H1 (cell line): ENCODE measurements around the gene HES2. TPM values are rescaled to one million over a fixed set of nuclear protein-coding genes. Genes with fewer than 3 reads are reported as not detected.

Source experiments
- CTCF ChIA-PET: fragments of 300-600 bp; sonication (Branson Sonifier 250); formaldehyde crosslinking; loops from one replicate; lab custom pipeline; 2021; ENCODE audit not compliant: partially characterized antibody; lab: Charles Lee
- POLR2A ChIA-PET: fragments of 300-600 bp; sonication (Branson Sonifier 250); formaldehyde crosslinking; loops from one replicate; lab custom pipeline; 2021; ENCODE audit warnings: inconsistent platforms; ENCODE audit not compliant: partially characterized antibody; lab: Charles Lee
- DNase-seq, 2 experiments: peaks; one replicate each; pipeline versions ENCODE4 v3.0.0 to v3.0.0-alpha.2; 2010 to 2022; ENCODE audit warnings: low spot score in 2 of 2, low read depth in 1 of 2, mixed read lengths in 1 of 2
- FAIRE-seq: peaks from 2 replicates; lab custom pipeline; 2011; peaks lifted over from hg19 to GRCh38; lab: Jason Lieb, UNC
- H2AFZ ChIP-seq: 2 replicates; pipeline ENCODE4 v1.8.1; 2012; ENCODE audit warnings: low read length, inconsistent platforms
- H2AK5ac ChIP-seq: 2 replicates; pipeline ENCODE4 v1.6.1; 2013; ENCODE audit warnings: low read depth, low read length
- H2BK120ac ChIP-seq: replicated peaks from 2 replicates; pipeline ENCODE3; 2013; ENCODE audit warnings: low read depth, low read length, inconsistent platforms
- H2BK12ac ChIP-seq: 2 replicates; pipeline ENCODE4 v1.6.1; 2013; ENCODE audit warnings: low read depth, low read length
- H2BK15ac ChIP-seq: 2 replicates; pipeline ENCODE4 v1.6.1; 2013; ENCODE audit warnings: low read length
- H2BK20ac ChIP-seq: 2 replicates; pipeline ENCODE4 v1.6.1; 2013; ENCODE audit warnings: low read length
- H2BK5ac ChIP-seq: 2 replicates; pipeline ENCODE4 v1.6.1; 2013; ENCODE audit warnings: low read depth, low read length
- H3K14ac ChIP-seq: 2 replicates; pipeline ENCODE4 v1.6.1; 2013; ENCODE audit warnings: inconsistent platforms; ENCODE audit not compliant: insufficient read length
- H3K18ac ChIP-seq: 2 replicates; pipeline ENCODE4 v1.6.1; 2013; ENCODE audit warnings: low read length; ENCODE audit errors: extremely low read depth
- H3K23ac ChIP-seq: 2 replicates; pipeline ENCODE4 v1.6.1; 2013; ENCODE audit warnings: inconsistent platforms; ENCODE audit not compliant: insufficient read length
- H3K23me2 ChIP-seq: 2 replicates; pipeline ENCODE4 v1.6.1; 2013; ENCODE audit warnings: low read depth, low read length
- H3K27ac ChIP-seq: 2 replicates; pipeline ENCODE4 v1.6.1; 2011; ENCODE audit warnings: low read depth, low read length, inconsistent platforms
- H3K27me3 ChIP-seq, 4 experiments: replicated peaks in 1 of 4; 1 replicate in 1 of 4; 2 replicates in 3 of 4; pipeline versions ENCODE4 v1.6.1 to v1.8.1; 2011 to 2013; ENCODE audit warnings: low read length in 3 of 4, mild to moderate bottlenecking in 3 of 4, inconsistent platforms in 2 of 4, mixed read lengths in 2 of 4, moderate library complexity in 1 of 4; ENCODE audit not compliant: control insufficient read depth in 3 of 4, insufficient read depth in 3 of 4; ENCODE audit errors: extremely low read depth in 1 of 4
- H3K36me3 ChIP-seq, 4 experiments: 2 replicates each; pipeline versions ENCODE4 v1.6.1 to v1.8.1; 2011 to 2013; ENCODE audit warnings: mild to moderate bottlenecking in 4 of 4, low read length in 3 of 4, moderate library complexity in 2 of 4, control low read depth in 1 of 4, inconsistent platforms in 1 of 4; ENCODE audit not compliant: insufficient read depth in 4 of 4, control insufficient read depth in 2 of 4
- H3K4ac ChIP-seq: replicated peaks from 2 replicates; pipeline ENCODE3; 2013; ENCODE audit warnings: low read length, low read depth, mixed read lengths, inconsistent platforms; ENCODE audit not compliant: insufficient read length
- H3K4me1 ChIP-seq, 4 experiments: replicated peaks in 1 of 4; 1 replicate in 1 of 4; 2 replicates in 3 of 4; pipeline versions ENCODE4 v1.6.1 to v1.8.1; 2011 to 2013; ENCODE audit warnings: low read length in 3 of 4, inconsistent platforms in 2 of 4, mixed read lengths in 1 of 4; ENCODE audit not compliant: insufficient read depth in 4 of 4, control insufficient read depth in 3 of 4
- H3K4me2 ChIP-seq, 2 experiments: 2 replicates each; pipeline versions ENCODE4 v1.6.1 to v1.8.1; 2011 to 2013; ENCODE audit warnings: low read depth in 2 of 2, low read length in 2 of 2, control low read depth in 1 of 2, inconsistent platforms in 1 of 2, mild to moderate bottlenecking in 1 of 2; ENCODE audit not compliant: insufficient read depth in 1 of 2
- H3K4me3 ChIP-seq, 4 experiments: fragments of 200-600, 300-600 bp in 1 of 4; sonication (generic), shearing (Covaris generic), sonication (Bioruptor Twin) in 1 of 4; 2 replicates each; pipeline versions ENCODE4 v1.5.1 to v1.8.1; 2011 to 2016; ENCODE audit warnings: low read length in 4 of 4, low read depth in 3 of 4, control low read depth in 2 of 4, inconsistent platforms in 2 of 4, mild to moderate bottlenecking in 2 of 4, mixed read lengths in 1 of 4, moderate library complexity in 1 of 4; ENCODE audit not compliant: insufficient read depth in 2 of 4; ENCODE audit errors: extremely low read depth in 1 of 4
- H3K56ac ChIP-seq: replicated peaks from 2 replicates; pipeline ENCODE3; 2013; ENCODE audit warnings: low read depth, mild to moderate bottlenecking, mixed read lengths, low read length, inconsistent platforms; ENCODE audit not compliant: insufficient read length
- H3K79me1 ChIP-seq: 2 replicates; pipeline ENCODE4 v1.6.1; 2013; ENCODE audit warnings: low read depth, low read length, control low read depth
- H3K79me2 ChIP-seq, 2 experiments: 2 replicates each; pipeline versions ENCODE4 v1.6.1 to v1.8.1; 2012 to 2013; ENCODE audit warnings: low read length in 2 of 2, mild to moderate bottlenecking in 2 of 2, inconsistent platforms in 1 of 2; ENCODE audit not compliant: insufficient read depth in 2 of 2, control insufficient read depth in 1 of 2
- H3K9ac ChIP-seq, 4 experiments: replicated peaks in 1 of 4; 1 replicate in 1 of 4; 2 replicates in 3 of 4; pipeline versions ENCODE4 v1.6.1 to v1.8.1; 2011 to 2013; ENCODE audit warnings: low read depth in 3 of 4, low read length in 3 of 4, control low read depth in 2 of 4, mild to moderate bottlenecking in 2 of 4, moderate library complexity in 2 of 4, inconsistent platforms in 1 of 4; ENCODE audit errors: extremely low read depth in 1 of 4
- H3K9me3 ChIP-seq, 2 experiments: 2 replicates each; pipeline versions ENCODE4 v1.6.1 to v1.8.1; 2012 to 2013; ENCODE audit warnings: mild to moderate bottlenecking in 2 of 2, moderate library complexity in 2 of 2, control low read depth in 1 of 2, inconsistent platforms in 1 of 2, low read depth in 1 of 2, low read length in 1 of 2, mixed read lengths in 1 of 2; ENCODE audit not compliant: insufficient read depth in 2 of 2
- H4K20me1 ChIP-seq, 2 experiments: replicated peaks in 1 of 2; 2 replicates each; pipeline versions ENCODE3 to v1.8.1; 2011 to 2013; ENCODE audit warnings: inconsistent platforms in 2 of 2, low read length in 2 of 2, mild to moderate bottlenecking in 1 of 2; ENCODE audit not compliant: insufficient read depth in 2 of 2, control insufficient read depth in 1 of 2
- H4K5ac ChIP-seq: 2 replicates; pipeline ENCODE4 v1.6.1; 2013; ENCODE audit warnings: low read length, low read depth, mixed read lengths, inconsistent platforms; ENCODE audit not compliant: insufficient read length
- H4K8ac ChIP-seq: 2 replicates; pipeline ENCODE4 v1.8.0; 2013; ENCODE audit warnings: mild to moderate bottlenecking, moderate library complexity, low read length, inconsistent platforms; ENCODE audit not compliant: insufficient read depth; ENCODE audit errors: extremely low read depth
- H4K91ac ChIP-seq: replicated peaks from 2 replicates; pipeline ENCODE3; 2013; ENCODE audit warnings: low read length, mixed read lengths, inconsistent platforms; ENCODE audit not compliant: insufficient read length
- CEBPB ChIP-seq: IDR thresholded peaks from 2 replicates; pipeline ENCODE4 v1.6.1; 2012; ENCODE audit warnings: low read depth, low read length
- CHD2 ChIP-seq: IDR thresholded peaks from 2 replicates; pipeline ENCODE4 v1.6.1; 2012; ENCODE audit warnings: low read length, improper control_type of control experiment
- GABPA ChIP-seq: IDR thresholded peaks from 2 replicates; pipeline ENCODE4 v1.6.1; 2011; ENCODE audit warnings: mild to moderate bottlenecking, low read length, moderate library complexity, borderline replicate concordance; ENCODE audit not compliant: insufficient read depth
- NRF1 ChIP-seq: IDR thresholded peaks from 2 replicates; pipeline ENCODE4 v1.6.1; 2011; ENCODE audit warnings: mild to moderate bottlenecking, low read depth, low read length, improper control_type of control experiment
- RXRA ChIP-seq: IDR thresholded peaks from 2 replicates; pipeline ENCODE4 v1.6.1; 2011; ENCODE audit warnings: low read depth, mild to moderate bottlenecking, low read length, moderate library complexity; ENCODE audit not compliant: insufficient read depth
- WGBS, 2 experiments: shearing (Covaris generic) in 1 of 2; methylation state at CpG; one replicate each; pipeline versions ENCODE4 v1.1.6 to v1.1.7; 2013 to 2015; ENCODE audit warnings: low lambda C conversion rate in 2 of 2, mixed read lengths in 2 of 2, inconsistent platforms in 1 of 2, low coverage in 1 of 2, missing lambda C conversion rate in 1 of 2; ENCODE audit not compliant: insufficient replicate concordance in 2 of 2, insufficient coverage in 1 of 2, insufficient read length in 1 of 2; ENCODE audit errors: extremely low coverage in 1 of 2, missing lambda C conversion rate in 1 of 2; 5-methylcytosine and 5-hydroxymethylcytosine counted together
- polyA plus RNA-seq, 7 experiments: library from polyadenylated mRNA; depleted of rRNA in 3 of 7; stranded (reverse) in 5 of 7; unstranded in 2 of 7; fragments of >200 nt in 5 of 7; fragments of 200-250 nt in 2 of 7; gene quantifications; 1 replicate in 5 of 7; 2 replicates in 1 of 7; 4 replicates in 1 of 7; pipeline versions ENCODE4 v1.2.1 to v1.2.3, GENCODE V29; 2011 to 2013; ENCODE audit warnings: missing spikeins in 2 of 7, mixed read lengths in 2 of 7
- total RNA-seq: library from RNA; stranded (reverse); fragmentation: NEBNext Ultra II Directional; extraction: Animal tissue kit (Norgen Biotek cat#: 25700); gene quantifications from 2 replicates; pipeline ENCODE4 v1.2.1, GENCODE V29; 2021

HES2 gene
- total and polyA plus RNA-seq, 2 of the 8 experiments (the other 6 are each of a cell fraction or from before 2014, with no cell fraction given), result 0.15 to 0.53 TPM

DNA sequence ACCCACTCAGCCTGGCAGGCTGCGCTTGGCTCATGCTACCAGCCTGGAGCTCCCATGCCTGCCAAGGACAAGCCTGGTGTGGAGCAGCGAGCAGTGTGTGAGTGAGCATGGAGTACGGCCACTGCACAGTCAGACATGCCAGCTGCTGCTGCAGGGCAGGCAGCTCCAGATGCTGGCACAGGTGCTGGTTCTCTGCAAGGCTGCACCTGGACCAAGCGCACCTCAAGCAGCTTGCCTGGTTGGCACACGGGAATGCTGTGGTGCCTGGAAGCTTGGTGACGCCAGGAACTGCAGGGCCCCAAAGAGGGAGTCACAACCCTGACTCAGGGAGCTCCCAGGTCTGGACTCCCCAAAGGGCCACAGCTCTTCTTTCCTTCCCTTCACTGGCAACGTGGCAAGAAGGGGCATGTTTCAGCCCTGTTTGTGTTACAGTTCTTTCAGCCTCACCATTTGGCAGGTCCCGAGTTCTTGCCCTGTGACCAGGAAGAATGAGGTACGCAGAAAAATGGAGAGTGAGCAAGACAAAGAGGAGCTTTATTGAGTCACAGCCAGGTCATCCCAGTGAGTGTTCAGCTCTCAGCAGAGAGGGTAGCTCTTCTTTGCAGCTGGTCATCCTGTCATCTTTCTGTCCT, 52.2 kb downstream of the HES2 start:
- no peak overlapping the region for H3K56ac ChIP-seq
- H3K23me2 ChIP-seq, result no peaks in the 10 kb centered on the region
- H2AK5ac ChIP-seq, result no peak overlapping the region
- H3K27ac ChIP-seq, result no peak overlapping the region
- H3K36me3 ChIP-seq, result no peaks in the 10 kb centered on the region
- ChIA-PET CTCF (interaction anchor here (0.6 to 58.4 kb wide), 13 partner anchors 4 to 163 kb away, joined by 3 to 1769 read pairs (median 3); partner anchors contain the start of genes ACOT7 and HES2), POLR2A (interaction anchor here (0.9 to 1.5 kb wide), 4 partner anchors 11 to 27 kb away, joined by 3 to 4 read pairs (median 4); no protein-coding TSS in a partner anchor)
- H3K27me3 ChIP-seq, result no peaks in the 10 kb centered on the region
- H3K79me1 ChIP-seq, result no peaks in the 10 kb centered on the region
- no peak for DNase-seq
- TF ChIP-seq RXRA (no peak), CEBPB (no peak), CHD2 (no peak), NRF1 (no peak), GABPA (no peak)
- H3K18ac ChIP-seq, result no peak overlapping the region
- H3K14ac ChIP-seq, result no peak overlapping the region
- peaks cover 0 to 2% (median 0%) of the 10 kb centered on the region in 4 experiments; a peak in 1 of 7 replicates for H3K4me1 ChIP-seq
- no peak overlapping the region for H3K4ac ChIP-seq
- H2BK12ac ChIP-seq, result no peak overlapping the region
- 0 out of 2 replicates have a peak overlapping the region, but pooled peaks have one; percentile 31 for H2BK15ac ChIP-seq
- no peak overlapping the region for H3K4me2 ChIP-seq
- H4K91ac ChIP-seq, result no peak overlapping the region
- 96% methylated on average over 9 of the region's 9 CpGs; no CpG with 5 or more reads in 1 of the 2 experiments for WGBS, 2 experiments
- FAIRE-seq, result no peak
- no peak overlapping the region for H4K5ac ChIP-seq
- peaks cover 2 to 13% of the 10 kb centered on the region in 2 experiments for H4K20me1 ChIP-seq
- no peak overlapping the region for H2BK5ac ChIP-seq
- H2BK120ac ChIP-seq, result no peak overlapping the region
- no peak overlapping the region for H2AFZ ChIP-seq
- no peak overlapping the region for H3K4me3 ChIP-seq
- H3K79me2 ChIP-seq, result peaks cover 0 to 24% of the 10 kb centered on the region in 2 experiments; a peak in 2 of 4 replicates
- no peak overlapping the region for H2BK20ac ChIP-seq
- H3K23ac ChIP-seq, result no peak overlapping the region
- no peak overlapping the region for H3K9ac ChIP-seq
- no peaks in the 10 kb centered on the region for H3K9me3 ChIP-seq
- peak overlapping the region; percentile 11; the same call in 1 of the 2 replicates for H4K8ac ChIP-seq
